DMS79 treated with DMSO at 0.1 percent for 48 hours (cell line): ENCODE measurements around the gene OARD1.
A peak's percentile ranks its signal among the peaks of the same experiment; 100 is the strongest.

Experiments
- DNase-seq: peaks from one replicate; lab custom pipeline; 2025; lab: John Stamatoyannopoulos, UW

OARD1 gene, protein sequence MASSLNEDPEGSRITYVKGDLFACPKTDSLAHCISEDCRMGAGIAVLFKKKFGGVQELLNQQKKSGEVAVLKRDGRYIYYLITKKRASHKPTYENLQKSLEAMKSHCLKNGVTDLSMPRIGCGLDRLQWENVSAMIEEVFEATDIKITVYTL

DNA sequence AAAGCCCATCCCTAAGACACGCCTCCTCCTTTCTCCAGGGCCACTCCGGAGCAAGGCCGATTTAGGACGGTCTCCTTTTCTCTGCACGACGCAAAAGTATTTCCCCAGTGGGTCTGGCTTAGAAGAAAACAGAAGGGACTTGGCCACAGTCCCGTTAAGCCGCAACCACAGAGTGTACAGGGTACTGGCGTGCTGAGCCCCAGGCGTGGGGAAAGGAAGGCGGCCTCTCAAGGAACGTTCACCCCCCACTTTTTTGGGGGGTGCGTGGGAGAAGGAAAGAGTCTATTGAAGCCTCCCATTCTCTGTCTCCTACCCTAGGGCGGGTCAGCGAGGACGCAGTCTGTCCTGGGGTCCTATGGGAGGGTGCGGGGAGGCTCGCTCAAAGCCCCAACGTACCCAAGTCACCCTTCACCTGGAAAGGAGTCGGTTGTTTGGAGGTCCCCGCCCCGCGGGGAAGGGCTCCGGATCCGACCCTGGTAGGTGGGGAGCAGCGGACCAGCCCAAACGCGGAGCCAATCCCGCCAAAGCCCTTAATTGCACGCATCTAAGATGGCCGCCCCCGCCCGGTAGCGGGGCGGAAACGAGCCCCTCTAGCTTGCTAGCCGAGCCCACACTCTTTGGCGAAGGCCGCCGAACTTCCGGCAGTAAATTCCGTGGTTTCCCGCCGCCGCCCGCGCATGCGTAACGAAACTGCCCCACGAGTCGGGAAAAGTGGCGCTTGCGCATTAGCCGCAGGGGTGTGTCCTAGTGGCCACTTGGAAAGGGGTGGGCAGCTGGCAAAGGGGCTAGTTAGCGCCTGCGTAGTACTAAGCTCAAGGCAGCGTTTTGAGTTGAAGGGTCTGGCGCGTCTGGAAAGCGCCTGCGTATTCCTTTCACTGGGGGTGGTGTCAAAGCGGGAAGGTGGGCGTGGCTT, at the start of gene OARD1:
OARD1 (minus strand) TSS at position 434 of the 913 bp plus-strand sequence. CDS start 722 bp downstream, outside the sequence.
- DNase-seq, result peak; percentile 100

DNA sequence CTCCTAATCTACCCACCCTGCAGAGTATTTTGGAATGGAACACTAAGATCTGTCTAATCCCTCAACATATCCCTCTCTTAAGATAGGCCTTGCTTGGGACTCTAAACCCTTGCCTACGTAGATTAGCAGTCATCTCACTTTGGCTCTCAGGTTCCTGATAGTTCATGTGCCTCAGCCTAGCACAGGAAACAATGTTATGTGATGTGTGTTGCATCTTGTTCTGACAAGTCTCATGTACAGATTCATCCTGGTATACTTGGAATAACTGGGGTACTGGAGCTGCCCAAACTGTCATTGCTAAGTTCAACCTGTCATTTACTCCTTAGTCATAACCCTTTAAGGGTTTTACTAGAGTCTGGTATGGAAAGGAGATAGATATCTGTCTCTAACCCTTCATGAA, 47.9 kb upstream of the OARD1 start:
- DNase-seq, result no peak

DNA sequence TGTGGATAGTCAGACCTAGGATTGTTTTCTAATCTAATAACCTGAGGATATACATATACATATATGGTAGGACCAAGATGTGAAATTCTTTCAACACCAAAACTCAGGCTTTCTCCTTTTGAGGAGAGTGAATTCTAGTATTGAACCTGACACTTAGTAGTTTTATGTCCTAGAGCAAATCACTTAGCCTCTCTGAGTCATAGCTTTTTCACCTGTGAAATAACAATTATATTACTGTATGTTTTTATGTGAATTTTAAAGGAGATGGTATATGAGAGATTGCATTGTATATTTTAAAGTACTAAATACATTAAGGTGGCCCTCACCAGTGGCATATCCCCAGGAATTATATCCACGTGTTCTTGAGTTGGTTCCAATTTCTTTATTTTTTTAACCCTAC, 47.4 kb upstream of the OARD1 start:
- no peak for DNase-seq

DNA sequence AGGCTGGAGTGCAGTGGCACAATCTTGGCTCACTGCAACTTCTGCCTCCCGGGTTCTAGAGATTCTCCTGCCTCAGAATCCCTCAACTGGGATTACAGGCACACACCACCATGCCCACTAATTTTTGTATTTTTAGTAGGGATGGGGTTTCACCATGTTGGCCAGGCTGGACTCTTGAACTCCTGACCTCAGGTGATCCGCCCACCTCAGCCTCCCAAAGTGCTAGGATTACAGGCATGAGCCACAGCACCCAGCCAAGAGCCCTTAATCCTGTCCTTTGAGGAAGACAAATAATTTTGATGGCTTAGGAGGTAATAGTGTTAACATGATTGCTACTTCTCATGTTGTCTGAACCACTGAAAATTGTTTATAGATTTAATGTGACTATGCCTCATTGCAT, 42.9 kb upstream of the OARD1 start:
- DNase-seq, result peak; percentile 91

DNA sequence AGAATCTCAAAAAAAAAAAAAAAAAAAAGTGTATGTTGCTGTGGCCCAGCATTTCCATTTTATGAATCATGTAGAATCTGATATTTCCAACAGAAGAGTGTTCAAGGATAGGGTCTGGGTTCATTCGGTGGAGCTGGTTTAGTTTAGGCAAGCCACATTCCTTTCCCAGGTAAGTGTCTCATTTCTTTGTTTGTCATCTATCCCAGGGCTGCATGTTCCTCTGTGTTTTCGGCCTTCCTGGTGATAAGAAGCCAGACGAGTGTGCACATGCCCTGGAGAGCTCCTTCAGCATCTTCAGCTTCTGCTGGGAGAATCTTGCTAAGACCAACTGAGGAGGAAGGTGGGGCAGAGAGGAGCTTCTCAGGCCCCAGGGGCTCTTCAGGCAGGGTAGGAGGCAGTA, 38.9 kb upstream of the OARD1 start:
- peak; percentile 69 for DNase-seq

DNA sequence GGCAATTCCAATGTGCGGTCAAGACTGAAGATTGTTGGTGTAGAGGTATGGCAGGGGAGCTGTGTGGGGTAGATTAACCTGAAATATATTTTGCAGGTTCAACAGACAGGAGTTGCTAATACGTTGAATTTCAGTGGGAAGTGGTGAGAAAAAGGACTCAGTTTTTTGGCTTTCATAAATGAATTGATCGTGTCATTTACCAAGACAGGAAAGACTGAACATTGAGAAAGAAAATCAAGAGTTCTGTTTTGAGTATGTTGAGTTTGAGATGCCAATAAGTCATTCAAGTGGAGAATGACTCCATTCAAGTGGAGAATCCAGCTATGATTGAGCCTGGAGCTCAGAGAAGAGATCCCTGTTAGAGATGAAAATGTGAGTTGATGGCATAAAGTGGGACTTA, 31.7 kb upstream of the OARD1 start:
- DNase-seq, result no peak

DNA sequence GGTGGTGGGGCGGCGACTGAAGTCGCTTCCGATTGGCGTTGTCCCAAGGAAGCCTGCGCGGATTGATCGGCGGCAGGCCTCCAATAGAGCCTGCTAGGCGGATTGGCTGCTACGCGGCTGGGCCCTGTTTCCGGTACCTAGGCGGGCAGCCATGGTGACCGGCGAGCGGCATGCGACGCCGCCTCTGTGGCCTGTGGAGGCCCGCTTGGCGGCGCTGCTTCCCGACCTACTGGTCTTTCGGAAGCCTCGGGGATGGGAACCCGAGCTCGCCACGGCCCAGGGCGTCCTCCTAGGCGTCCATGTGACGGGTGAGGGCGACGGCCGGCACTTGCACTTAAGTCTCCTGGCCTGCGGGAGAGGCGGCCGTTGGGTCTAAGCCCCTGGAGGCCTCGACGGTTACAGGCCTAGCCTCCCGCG, 28.7 kb upstream of the OARD1 start:
- DNase-seq, result no peak

DNA sequence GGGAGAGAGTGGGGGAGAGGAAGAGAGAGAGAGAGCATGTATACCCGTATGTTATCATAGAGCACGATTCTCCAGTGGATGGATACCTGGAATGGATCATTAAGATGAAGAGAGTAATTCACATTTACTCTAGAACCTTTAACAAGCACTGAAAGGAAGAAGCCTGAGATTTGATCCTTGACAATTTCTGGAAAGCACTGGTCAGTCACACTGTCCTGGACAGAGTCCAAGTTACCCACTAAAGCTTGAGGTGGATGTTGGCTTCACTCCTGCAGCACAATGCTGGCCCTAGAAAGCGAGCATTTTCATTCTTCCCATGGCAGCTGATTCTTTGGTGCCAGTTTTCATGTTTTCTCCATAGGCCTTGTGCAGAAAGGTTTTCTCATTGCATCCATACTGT, 26.2 kb upstream of the OARD1 start:
- DNase-seq, result peak; percentile 8

DNA sequence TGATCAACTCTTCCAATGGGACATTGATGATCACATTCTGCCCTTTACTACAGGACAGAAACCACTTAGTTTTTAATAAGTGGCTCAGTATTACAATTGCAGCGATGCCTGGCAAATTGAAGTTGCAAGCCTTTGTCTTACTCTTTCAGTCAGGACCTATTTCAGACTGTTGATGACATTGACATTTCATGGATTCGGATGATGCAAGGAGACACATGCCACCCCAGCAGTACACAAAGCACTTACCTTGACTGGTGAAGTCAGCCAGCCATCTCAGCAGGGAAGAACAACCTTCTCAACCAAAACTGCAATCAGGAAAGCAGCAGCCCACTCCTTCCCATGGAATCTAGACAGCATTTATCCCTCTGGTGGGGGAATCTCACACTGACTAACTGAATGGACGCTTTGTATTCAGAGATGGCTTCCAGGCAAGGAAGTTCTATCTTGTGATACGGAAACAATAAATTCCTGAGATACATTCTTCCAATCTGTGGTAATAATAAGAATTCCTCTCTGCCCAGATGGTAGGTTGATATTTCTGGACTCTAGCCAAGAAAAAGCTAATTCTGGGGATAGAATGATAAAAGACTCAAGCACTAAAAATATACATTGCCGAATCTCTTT, 25.4 kb upstream of the OARD1 start:
- DNase-seq, result no peak

DNA sequence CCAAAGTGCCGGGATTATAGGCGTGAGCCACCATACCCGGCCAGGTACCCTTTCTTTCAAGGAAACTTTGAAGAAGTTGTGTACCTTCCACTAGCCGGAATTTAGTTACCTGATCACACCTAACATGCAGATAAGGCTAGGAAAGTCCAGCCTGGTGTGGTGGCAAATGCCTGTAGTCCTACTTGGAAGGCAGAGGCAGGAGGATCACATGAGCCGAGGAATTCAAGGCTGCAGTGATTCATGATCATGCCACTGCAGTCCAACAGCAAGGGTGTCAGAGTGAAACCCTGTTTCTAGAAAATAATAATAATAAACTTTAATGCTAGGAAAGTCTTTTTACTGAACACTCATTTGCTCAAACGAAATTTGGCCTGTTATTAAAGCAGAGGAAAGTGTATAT, 21.6 kb upstream of the OARD1 start:
- DNase-seq, result no peak

DNA sequence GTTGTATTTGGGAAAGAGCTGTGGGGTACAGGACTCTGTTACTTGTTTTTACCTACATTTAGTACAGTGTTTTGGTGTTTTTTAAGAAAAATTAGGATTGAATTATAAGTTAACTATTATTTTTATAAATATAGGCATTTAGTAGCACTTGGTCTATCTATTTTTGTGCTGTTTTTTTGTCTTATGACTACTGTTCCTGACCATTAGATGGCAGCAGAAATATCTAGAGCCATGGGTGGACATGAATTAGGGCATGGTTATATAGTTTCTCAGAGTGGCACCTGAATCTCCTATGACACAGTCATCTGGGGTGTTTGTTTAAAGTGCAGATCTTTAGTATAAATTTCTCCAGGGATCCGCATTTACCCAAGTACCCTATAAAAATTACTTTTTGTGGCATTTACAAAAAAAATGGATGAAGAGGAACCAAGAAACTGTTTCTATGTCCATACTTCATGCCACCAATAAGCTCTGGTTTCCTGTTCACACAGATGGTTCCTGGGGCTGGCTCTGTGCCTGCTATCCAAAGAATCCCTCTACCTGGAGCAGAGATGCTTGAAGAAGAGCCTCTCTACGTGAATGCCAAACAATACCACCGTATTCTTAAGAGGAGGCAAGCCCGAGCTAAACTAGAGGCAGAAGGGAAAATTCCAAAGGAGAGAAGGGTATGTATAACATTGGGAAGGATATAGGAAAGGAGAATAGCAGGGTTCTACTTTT, 20.4 kb upstream of the OARD1 start:
- DNase-seq, result peak; percentile 39

DNA sequence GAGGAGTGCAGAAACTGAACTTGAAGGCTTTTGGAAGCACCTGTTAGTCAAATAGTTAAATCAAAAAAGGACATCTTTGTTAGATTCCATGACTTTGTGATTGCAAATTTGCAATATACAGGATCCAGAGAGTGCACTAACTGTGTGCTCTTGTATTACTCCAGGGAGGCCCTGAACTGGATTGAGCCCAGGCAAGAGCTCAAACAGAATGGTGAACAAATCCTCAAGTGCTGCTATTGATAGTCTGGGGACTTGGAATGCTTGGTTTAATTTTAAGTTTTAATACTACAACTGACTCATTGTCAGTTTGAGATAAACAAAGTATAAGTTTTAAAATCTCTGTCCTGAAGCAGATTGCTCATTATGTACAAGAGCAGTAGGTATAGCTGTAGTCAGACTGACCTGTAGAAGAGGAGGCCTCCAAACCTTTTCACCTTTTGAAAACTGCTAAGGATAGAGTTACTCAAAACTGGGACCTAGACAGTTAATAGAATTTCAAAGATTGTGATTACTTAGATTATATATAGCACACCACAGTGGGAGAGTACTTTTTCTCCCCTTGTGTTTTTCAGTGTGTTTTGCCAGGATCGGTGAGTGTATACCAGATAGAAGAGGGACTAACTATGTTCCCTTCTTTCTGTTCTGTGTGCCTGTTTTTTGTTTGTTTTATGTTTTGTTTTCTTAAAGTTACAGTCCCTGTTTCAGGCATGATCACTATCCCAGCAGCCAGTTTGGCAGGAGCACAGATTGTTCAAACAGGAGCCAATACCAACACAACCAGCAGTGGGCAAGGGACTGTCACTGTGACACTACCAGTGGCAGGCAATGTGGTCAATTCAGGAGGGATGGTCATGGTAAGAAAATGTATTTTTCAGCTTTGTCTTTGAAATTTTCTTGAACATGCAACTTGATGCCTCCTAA, 18.9 kb upstream of the OARD1 start:
- no peak for DNase-seq

DNA sequence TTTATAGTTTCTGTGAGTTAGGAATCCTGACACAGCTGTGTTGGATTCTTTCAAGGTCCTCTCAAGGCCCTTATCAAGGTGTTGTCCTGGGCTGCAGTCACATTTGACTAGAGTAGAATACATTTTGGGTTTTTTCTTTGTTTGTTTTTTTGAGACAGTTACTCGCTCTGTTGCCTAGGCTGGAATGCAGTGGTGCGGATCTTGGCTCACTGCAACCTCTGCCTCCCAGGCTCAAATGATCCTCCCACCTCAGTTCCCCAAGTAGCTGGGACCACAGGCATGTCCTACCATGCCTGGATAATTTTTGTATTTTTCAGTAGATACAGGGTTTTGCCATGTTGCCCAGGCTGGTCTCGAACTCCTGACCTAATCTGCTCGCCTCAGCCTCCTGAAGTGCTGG, 16.3 kb upstream of the OARD1 start:
- no peak for DNase-seq

DNA sequence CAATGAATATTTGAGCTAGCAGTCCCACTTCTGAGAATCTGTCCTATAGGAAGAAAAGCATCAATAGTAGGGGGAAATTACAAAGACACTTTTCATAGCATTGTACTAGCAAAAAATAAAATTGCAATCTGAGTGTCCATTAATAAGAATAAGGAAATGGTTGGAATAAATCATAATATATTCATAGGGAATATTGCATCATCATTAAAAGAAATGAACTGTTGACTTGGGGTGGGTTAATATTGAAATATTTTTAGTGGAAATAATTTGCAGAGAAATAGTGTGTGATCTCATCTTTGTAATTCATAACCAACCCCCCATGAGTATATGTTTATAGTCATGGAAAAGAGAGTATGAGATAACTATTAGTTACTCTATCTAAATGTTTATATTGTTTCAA, 13.0 kb upstream of the OARD1 start:
- no peak for DNase-seq

DNA sequence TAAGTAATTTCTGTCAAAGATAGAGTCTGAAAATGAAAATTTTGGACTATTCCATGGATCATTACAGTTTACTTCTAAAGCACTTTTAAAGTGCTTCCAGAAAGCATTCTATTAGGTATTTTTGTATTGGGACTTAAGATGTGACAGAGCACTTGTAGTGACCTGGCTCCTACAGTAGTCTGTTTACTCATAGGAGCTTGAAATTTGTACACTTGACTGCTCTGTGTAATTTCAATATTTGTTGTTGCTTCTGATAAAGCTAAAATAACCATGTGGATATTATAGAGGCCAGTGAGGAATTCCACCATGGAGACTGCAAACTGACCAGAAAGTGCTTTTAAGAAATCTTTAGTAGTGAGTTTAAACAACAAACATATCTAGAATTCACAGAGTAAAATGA, 10.9 kb upstream of the OARD1 start:
- DNase-seq, result no peak

DNA sequence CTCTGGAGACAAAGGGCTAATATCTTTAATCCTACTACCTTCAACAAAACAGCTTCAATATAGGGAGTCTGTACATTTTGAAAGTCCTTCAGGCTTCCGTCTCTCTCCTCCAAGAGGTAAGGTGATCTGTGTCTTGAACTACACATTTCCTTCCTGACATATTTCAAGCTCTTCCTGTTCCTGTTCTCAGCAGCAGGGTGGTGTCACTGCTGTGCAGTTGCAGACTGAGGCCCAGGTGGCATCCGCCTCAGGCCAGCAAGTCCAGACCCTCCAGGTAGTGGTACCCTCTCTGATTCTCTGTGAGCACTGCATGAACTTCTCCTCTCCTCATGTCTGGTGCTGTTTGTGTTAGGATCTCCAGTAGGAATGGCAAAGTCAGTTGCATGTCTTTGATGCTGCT, 8.5 kb upstream of the OARD1 start:
- no peak for DNase-seq

DNA sequence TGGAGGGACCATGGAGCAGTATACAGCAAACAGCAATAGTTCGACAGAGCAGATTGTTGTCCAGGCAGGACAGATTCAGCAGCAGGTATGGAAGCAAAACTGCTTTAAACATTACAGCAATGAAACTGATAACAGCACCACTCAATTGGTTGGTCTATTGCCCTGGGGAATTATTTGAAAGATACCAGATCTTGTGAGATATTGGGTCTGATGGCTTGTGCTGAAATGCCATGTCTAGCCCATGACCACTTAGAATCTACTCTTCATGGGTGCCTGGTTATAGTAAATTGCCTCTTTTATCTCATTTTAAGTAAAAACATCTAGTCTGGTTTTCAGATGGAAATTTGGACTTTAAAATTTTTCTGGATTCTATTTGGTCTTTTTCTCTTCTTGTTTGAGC, 6.9 kb upstream of the OARD1 start:
- DNase-seq, result no peak

DNA sequence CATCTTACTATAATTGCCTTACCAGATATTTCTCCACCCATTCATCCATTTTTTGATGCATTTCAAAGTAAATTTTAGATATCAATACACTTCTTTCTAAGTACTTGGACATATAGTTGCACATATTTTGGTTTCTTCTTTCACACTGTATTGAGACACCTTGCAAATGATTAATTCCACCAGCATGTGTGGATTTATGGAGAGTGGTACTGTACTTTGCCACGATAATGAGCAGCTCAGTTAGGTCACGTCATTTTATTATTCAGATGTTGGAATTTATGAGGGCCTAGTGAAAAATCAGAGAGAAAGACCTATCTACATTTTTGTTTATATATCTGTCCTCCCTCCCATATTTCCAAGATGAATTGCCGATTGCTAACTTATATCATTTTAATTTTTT, 5.9 kb upstream of the OARD1 start:
- no peak for DNase-seq

DNA sequence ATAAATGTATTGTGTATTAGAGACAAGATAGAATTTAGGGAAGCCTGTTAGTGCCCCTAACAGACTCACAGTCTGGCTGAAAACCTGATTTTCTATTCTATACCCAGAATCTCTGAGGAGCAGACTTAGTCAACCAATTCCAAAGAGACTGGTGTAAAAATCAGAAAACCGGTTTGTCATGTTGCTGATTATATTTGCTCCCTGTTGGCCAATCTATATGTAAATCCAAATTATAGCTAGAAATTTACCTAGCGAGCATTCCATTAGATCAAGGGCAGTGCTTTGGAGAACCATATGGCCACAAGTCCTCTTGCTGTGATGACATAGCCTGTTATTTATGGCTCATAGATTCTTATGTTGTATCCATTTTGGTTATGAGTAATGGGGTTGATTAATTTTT, 5.4 kb upstream of the OARD1 start:
- DNase-seq, result no peak

DNA sequence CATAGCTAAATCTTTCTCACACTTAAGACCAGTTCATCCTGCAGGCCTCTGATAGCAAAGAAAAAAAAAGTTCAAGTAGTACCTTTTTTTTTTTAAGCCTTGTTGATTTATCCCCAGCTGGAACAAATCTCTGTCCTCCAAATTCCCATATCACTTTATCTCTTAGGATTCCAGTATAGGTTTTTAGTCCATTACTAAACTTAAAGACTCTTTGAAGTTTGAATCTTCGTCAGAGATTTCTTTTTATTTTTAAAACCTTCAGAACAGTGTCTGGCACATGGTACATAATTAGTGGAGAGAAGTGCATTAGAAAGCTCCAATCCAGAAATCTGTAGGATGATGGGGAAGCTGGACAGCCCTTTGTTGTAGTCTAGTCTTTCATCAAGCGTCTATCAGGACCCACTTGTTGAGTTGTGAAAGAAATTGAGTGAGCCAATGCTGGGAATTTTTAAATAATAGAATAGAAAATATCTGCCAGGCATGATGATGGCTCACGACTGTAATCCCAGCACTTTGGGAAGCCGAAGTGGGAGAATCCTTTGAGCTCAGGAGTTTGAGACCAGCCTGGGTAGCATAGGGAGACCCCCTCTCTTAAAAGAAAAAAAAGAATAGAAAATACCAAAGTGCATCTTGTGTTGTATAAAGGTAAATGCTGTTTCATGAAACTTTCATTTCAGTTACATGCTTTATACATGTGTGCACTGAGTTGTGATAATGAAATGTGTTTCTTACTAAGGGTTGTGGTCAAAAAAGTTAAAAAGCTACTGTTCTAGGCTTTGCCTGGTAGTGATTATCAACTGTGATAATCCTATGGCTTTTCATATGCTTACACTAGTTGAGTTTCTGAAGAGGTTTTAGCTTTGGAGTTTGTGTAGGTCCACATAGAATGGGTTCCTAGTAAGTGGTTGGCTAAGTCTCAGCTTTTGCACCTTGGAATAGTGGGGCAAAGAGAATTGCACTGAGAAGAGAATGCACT, 3.8 kb upstream of the OARD1 start:
- no peak for DNase-seq
